ENCODE results near the gene SPPL2B.
A peak's percentile ranks its signal among the peaks of the same experiment; 100 is the strongest.
"Not testable (repeated sequence)": the region's sequence is repeated elsewhere in the genome, so short reads cannot be mapped to it uniquely, and the experiment has no call there.

Gene SPPL2B

GRCh38 chr19:2328401-2329148 lies at the start of gene SPPL2B, which contains the start of gene LSM7:
SPPL2B (plus strand) TSS chr19:2328684; CDS start chr19:2328710, 26 bp downstream.
LSM7 (minus strand) TSS chr19:2328586; CDS start chr19:2328566, 20 bp downstream.
- H3K4me3 ChIP-seq (replicated peaks; ENCODE audit: low read depth, low read length): peak within 1 kb of the TSS; percentile 95
- peak; percentile 87 for DNase-seq (ENCODE audit: low read depth)
- TF ChIP-seq CTCF (IDR thresholded peaks at IDR 0.05; ENCODE audit: low read length, missing control alignments): no peak

GRCh38 chr19:2280633-2281264 lies 47.7 kb upstream of the SPPL2B start:
- DNase-seq (ENCODE audit: low read depth): no peak
- H3K4me3 ChIP-seq (replicated peaks; ENCODE audit: low read depth, low read length): no peak overlapping the region
- no peak for TF ChIP-seq CTCF (IDR thresholded peaks at IDR 0.05; ENCODE audit: low read length, missing control alignments)

- not testable (repeated sequence) for DNase-seq (ENCODE audit: low read depth)
- peak overlapping the region; percentile 31 for H3K4me3 ChIP-seq (replicated peaks; ENCODE audit: low read depth, low read length)
Observed at GRCh38 chr19:2281265-2282061, 47.0 kb upstream of the SPPL2B start.

- TF ChIP-seq CTCF (IDR thresholded peaks at IDR 0.05; ENCODE audit: low read length, missing control alignments): no peak
- peak within 1 kb of the TSS; percentile 31 for H3K4me3 ChIP-seq (replicated peaks; ENCODE audit: low read depth, low read length)
- peak; percentile 35 for DNase-seq (ENCODE audit: low read depth)
Observed at GRCh38 chr19:2282062-2282861, 46.2 kb upstream of the SPPL2B start, which contains the start of gene PEAK3. PEAK3 (minus strand) TSS chr19:2282175; CDS start chr19:2280931, 1,244 bp downstream.

- no peak for DNase-seq (ENCODE audit: low read depth)
- no peak for TF ChIP-seq CTCF (IDR thresholded peaks at IDR 0.05; ENCODE audit: low read length, missing control alignments)
- no peak overlapping the region for H3K4me3 ChIP-seq (replicated peaks; ENCODE audit: low read depth, low read length)
Observed at GRCh38 chr19:2282862-2283237, 45.6 kb upstream of the SPPL2B start.

- H3K4me3 ChIP-seq (replicated peaks; ENCODE audit: low read depth, low read length): no peak overlapping the region
- DNase-seq (ENCODE audit: low read depth): no peak
- no peak for TF ChIP-seq CTCF (IDR thresholded peaks at IDR 0.05; ENCODE audit: low read length, missing control alignments)
Observed at GRCh38 chr19:2283835-2284507, 44.5 kb upstream of the SPPL2B start.

All from fibroblast of pulmonary artery (primary cell).